Neural crest cell (in vitro differentiated cells): ENCODE data around the gene PCNX2. TPM values are rescaled to one million over a fixed set of nuclear protein-coding genes. Genes with fewer than 3 reads are reported as not detected.

Experiments
- DNase-seq: peaks from one replicate; pipeline ENCODE4 v3.0.0; 2021; ENCODE audit warnings: low read depth, mixed read lengths, low spot score
- H3K27ac Mint-ChIP-seq: one replicate; pipeline ENCODE4 v1.8.0; 2021; ENCODE audit warnings: mild to moderate bottlenecking, mixed read lengths; ENCODE audit not compliant: unreplicated experiment
- H3K27me3 Mint-ChIP-seq: 2 replicates; pipeline ENCODE4 v1.8.0; 2021; ENCODE audit warnings: low read depth, mild to moderate bottlenecking, mixed read lengths
- H3K36me3 Mint-ChIP-seq: 2 replicates; pipeline ENCODE4 v1.8.0; 2021; ENCODE audit warnings: low read depth, mild to moderate bottlenecking, mixed read lengths
- H3K4me1 Mint-ChIP-seq: 2 replicates; pipeline ENCODE4 v1.8.0; 2021; ENCODE audit warnings: mixed read lengths
- H3K4me3 Mint-ChIP-seq: one replicate; pipeline ENCODE4 v1.8.0; 2021; ENCODE audit warnings: mild to moderate bottlenecking, mixed read lengths
- H3K9me3 Mint-ChIP-seq: 2 replicates; pipeline ENCODE4 v1.8.0; 2021; ENCODE audit warnings: mixed read lengths
- CTCF ChIP-seq: fragments of 200-600 bp; sonication (generic); conservative IDR thresholded peaks from 2 replicates; pipeline ENCODE4 v1.5.0; 2021; ENCODE audit warnings: antibody characterized with exemption, mild to moderate bottlenecking
- total RNA-seq: library from RNA; stranded (reverse); gene quantifications from 2 replicates; pipeline ENCODE4 v1.2.1, GENCODE V29; 2021

The PCNX2 gene
- total RNA-seq, 1 donor from 2014 or later = 13.6 TPM

- H3K4me3 Mint-ChIP-seq = peak overlapping the region; percentile 82
- H3K4me1 Mint-ChIP-seq = no peaks in the 10 kb centered on the region
- H3K36me3 Mint-ChIP-seq = no peaks in the 10 kb centered on the region
- H3K27ac Mint-ChIP-seq = no peak overlapping the region
- peaks cover 67% of the 10 kb centered on the region for H3K27me3 Mint-ChIP-seq
- H3K9me3 Mint-ChIP-seq = no peaks in the 10 kb centered on the region
- TF ChIP-seq CTCF = no peak
- no peak for DNase-seq
Measured at GRCh38 chr1:233326319-233326718, 30.8 kb upstream of the PCNX2 start.

- no peak for TF ChIP-seq CTCF
- H3K4me3 Mint-ChIP-seq = no peak overlapping the region
- H3K27me3 Mint-ChIP-seq = peaks cover 52% of the 10 kb centered on the region
- no peaks in the 10 kb centered on the region for H3K9me3 Mint-ChIP-seq
- DNase-seq = no peak
- no peak overlapping the region for H3K27ac Mint-ChIP-seq
- no peaks in the 10 kb centered on the region for H3K36me3 Mint-ChIP-seq
- H3K4me1 Mint-ChIP-seq = no peaks in the 10 kb centered on the region
Measured at GRCh38 chr1:233323718-233324117, 28.2 kb upstream of the PCNX2 start.

- peaks cover 37% of the 10 kb centered on the region for H3K27me3 Mint-ChIP-seq
- no peak for DNase-seq
- H3K4me3 Mint-ChIP-seq = no peak overlapping the region
- no peak overlapping the region for H3K27ac Mint-ChIP-seq
- no peak for TF ChIP-seq CTCF
- H3K36me3 Mint-ChIP-seq = no peaks in the 10 kb centered on the region
- no peaks in the 10 kb centered on the region for H3K4me1 Mint-ChIP-seq
- H3K9me3 Mint-ChIP-seq = no peaks in the 10 kb centered on the region
Measured at GRCh38 chr1:233320023-233320422, 24.5 kb upstream of the PCNX2 start.

GRCh38 chr1:233319272-233319671, 23.7 kb upstream of the PCNX2 start:
- Mint-ChIP-seq H3K27me3 (peaks cover 32% of the 10 kb centered on the region), H3K9me3 (no peaks in the 10 kb centered on the region), H3K27ac (no peak overlapping the region), H3K4me3 (no peak overlapping the region), H3K36me3 (no peaks in the 10 kb centered on the region), H3K4me1 (no peaks in the 10 kb centered on the region)
- DNase-seq = no peak
- no peak for TF ChIP-seq CTCF

GRCh38 chr1:233316473-233316872, 20.9 kb upstream of the PCNX2 start:
- no peak overlapping the region for H3K4me3 Mint-ChIP-seq
- H3K4me1 Mint-ChIP-seq = no peaks in the 10 kb centered on the region
- H3K9me3 Mint-ChIP-seq = no peaks in the 10 kb centered on the region
- no peak overlapping the region for H3K27ac Mint-ChIP-seq
- DNase-seq = no peak
- TF ChIP-seq CTCF = no peak
- no peaks in the 10 kb centered on the region for H3K36me3 Mint-ChIP-seq
- peaks cover 12% of the 10 kb centered on the region for H3K27me3 Mint-ChIP-seq
